GM12872 (cell line): Measurements from ENCODE around the gene HOTAIR.

Experiments used
- CTCF ChIP-seq: IDR thresholded peaks from 3 replicates; pipeline ENCODE4 v1.5.1; 2011; ENCODE audit warnings: low read depth, mild to moderate bottlenecking, low read length, moderate library complexity; ENCODE audit not compliant: insufficient read depth

The HOTAIR gene

GRCh38 chr12:53974084-53975063, at the start of gene HOTAIR:
Gene HOTAIR (minus strand): TSS chr12:53974954.
- no peak for TF ChIP-seq CTCF

GRCh38 chr12:54024127-54024526, 49.4 kb upstream of the HOTAIR start:
- TF ChIP-seq CTCF, result no peak

- TF ChIP-seq CTCF, result no peak
These were observed 48.5 kb upstream of the HOTAIR start for GRCh38 chr12:54022960-54023884.

- peak; percentile 66 for TF ChIP-seq CTCF
These were observed 46.8 kb upstream of the HOTAIR start for GRCh38 chr12:54021432-54022013.

- no peak for TF ChIP-seq CTCF
These were observed 46.0 kb upstream of the HOTAIR start for GRCh38 chr12:54020591-54021405.

GRCh38 chr12:54019924-54020590, 45.3 kb upstream of the HOTAIR start:
- no peak for TF ChIP-seq CTCF
